ENCODE results near the gene MCTP1.

The MCTP1 gene

GRCh38 chr5:94891565-94891964, 393.3 kb downstream of the MCTP1 start:
- DNase-seq (ENCODE audit: low spot score) = no peak
- ChIA-PET CTCF (no interaction called here), POLR2A (ENCODE audit: low non-redundant PET) (no interaction called here)
- TF ChIP-seq, protein P1, sequence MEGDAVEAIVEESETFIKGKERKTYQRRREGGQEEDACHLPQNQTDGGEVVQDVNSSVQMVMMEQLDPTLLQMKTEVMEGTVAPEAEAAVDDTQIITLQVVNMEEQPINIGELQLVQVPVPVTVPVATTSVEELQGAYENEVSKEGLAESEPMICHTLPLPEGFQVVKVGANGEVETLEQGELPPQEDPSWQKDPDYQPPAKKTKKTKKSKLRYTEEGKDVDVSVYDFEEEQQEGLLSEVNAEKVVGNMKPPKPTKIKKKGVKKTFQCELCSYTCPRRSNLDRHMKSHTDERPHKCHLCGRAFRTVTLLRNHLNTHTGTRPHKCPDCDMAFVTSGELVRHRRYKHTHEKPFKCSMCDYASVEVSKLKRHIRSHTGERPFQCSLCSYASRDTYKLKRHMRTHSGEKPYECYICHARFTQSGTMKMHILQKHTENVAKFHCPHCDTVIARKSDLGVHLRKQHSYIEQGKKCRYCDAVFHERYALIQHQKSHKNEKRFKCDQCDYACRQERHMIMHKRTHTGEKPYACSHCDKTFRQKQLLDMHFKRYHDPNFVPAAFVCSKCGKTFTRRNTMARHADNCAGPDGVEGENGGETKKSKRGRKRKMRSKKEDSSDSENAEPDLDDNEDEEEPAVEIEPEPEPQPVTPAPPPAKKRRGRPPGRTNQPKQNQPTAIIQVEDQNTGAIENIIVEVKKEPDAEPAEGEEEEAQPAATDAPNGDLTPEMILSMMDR (conservative IDR thresholded peaks at IDR 0.05; ENCODE audit: low read depth) = no peak
- H3K27ac ChIP-seq = no peak overlapping the region

DNA sequence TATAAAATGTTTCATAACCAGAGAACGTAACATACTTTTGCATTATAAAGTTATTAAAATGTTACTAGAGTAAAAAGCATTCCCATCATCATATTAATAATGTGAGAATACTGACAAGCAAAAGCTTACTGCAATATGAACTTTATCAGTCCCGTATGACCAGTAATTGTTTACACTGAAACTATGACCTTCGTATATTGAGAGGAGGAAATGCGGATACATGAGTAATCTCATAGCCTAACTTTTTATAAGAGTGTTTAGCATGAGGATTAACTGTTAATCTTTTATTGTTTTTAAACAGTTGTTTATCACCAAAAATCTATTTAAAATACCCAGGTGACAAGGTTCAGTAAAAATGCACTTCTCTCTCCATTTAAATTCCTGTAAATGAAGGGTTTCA, 394.0 kb downstream of the MCTP1 start:
- POLR2A ChIA-PET (ENCODE audit: low non-redundant PET) = no interaction called here
- TF ChIP-seq, protein P1 (conservative IDR thresholded peaks at IDR 0.05; ENCODE audit: low read depth) = no peak
- DNase-seq (ENCODE audit: low spot score) = no peak
- CTCF ChIA-PET = no interaction called here
- no peak overlapping the region for H3K27ac ChIP-seq

DNA sequence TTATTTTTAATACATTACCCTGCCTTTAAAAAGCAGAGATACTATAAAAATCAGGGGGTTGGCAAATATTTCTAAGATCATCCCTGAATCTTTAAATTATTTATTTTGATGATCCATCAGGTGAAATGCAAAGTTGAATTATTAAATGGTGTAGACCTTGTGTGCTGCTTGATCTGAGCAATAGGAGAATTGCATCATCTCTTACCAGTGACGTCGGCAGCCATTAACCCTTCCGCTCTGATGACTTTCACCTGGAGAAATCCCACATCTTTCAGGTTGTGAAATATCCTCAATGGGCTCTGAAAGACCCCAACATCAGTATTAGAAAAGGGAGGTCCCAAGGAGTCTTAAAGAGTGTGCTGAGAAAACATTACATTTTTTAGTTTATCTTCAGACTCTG, 396.2 kb downstream of the MCTP1 start:
- no peak overlapping the region for H3K27ac ChIP-seq
- TF ChIP-seq, protein P1 (conservative IDR thresholded peaks at IDR 0.05; ENCODE audit: low read depth) = no peak
- ChIA-PET CTCF (no interaction called here), POLR2A (ENCODE audit: low non-redundant PET) (no interaction called here)
- no peak for DNase-seq (ENCODE audit: low spot score)

DNA sequence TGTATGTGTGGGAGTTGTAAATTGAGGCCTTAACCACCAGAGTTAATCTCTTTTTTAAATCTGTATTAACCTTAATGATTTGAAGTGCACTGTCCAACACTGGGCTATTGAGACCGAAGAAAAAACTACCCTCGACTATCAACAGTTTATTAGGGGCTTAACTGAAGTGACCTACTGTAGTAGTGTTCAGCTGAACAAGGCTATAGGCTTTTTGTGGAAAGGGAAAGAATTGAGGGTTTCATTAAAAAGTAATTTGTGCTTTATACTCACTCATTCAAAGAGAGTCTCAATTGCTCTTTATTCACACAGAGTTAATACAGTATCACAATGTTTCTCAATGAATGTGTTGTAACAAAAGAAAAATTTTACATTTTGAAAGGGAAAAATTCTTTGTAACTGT, 399.0 kb downstream of the MCTP1 start:
- DNase-seq (ENCODE audit: low spot score) = no peak
- H3K27ac ChIP-seq = no peak overlapping the region
- CTCF ChIA-PET = no interaction called here
- POLR2A ChIA-PET (ENCODE audit: low non-redundant PET) = no interaction called here
- TF ChIP-seq, protein P1 (conservative IDR thresholded peaks at IDR 0.05; ENCODE audit: low read depth) = no peak

- ChIA-PET CTCF (no interaction called here), POLR2A (ENCODE audit: low non-redundant PET) (no interaction called here)
- TF ChIP-seq, protein P1 (conservative IDR thresholded peaks at IDR 0.05; ENCODE audit: low read depth) = no peak
- H3K27ac ChIP-seq = no peak overlapping the region
- DNase-seq (ENCODE audit: low spot score) = no peak
Observed at GRCh38 chr5:94884311-94884710, 400.6 kb downstream of the MCTP1 start.

DNA sequence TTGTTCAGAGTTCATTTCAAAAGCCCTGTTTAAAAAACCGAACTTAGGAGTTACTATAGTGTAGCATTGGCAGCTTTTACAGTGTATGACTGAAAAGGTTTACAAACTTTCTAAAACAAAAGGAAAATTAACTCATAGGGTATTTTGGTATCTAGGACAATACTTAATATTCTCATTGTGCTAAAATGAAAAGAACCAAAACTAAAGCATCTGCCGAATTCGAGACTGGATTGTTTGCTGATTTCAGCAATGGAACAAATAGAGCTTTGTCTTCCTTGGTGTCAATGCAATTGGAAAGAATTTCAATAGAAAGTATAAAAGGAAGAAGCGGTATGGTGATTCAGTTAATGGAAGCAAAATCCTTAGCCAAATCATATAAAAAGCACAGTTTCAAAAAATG, 412.4 kb downstream of the MCTP1 start:
- TF ChIP-seq, protein P1 (conservative IDR thresholded peaks at IDR 0.05; ENCODE audit: low read depth) = no peak
- CTCF ChIA-PET = no interaction called here

More for the DNA sequence above, 412.4 kb downstream of the MCTP1 start:
- POLR2A ChIA-PET (ENCODE audit: low non-redundant PET) = no interaction called here
- no peak for DNase-seq (ENCODE audit: low spot score)
- no peak overlapping the region for H3K27ac ChIP-seq

Measured in RWPE1 (cell line).